Inflammatory macrophage treated with lipopolysaccharide for 1 hour (primary cell): ENCODE results near the gene TCEANC2.
A peak's percentile ranks its signal among the peaks of the same experiment; 100 is the strongest.

Source experiments
- DNase-seq, 2 donors: peaks; one replicate each; pipeline ENCODE4 v3.0.0-alpha.2; 2020 to 2022

TCEANC2 gene

GRCh38 chr1:54117815-54118563 is 64.6 kb downstream of the TCEANC2 start:
- no peak for DNase-seq

GRCh38 chr1:54118704-54119103 is 65.3 kb downstream of the TCEANC2 start:
- no peak for DNase-seq

- DNase-seq: no peak
Observed at GRCh38 chr1:54120018-54120697, 66.8 kb downstream of the TCEANC2 start.

GRCh38 chr1:54120698-54121481 is 67.5 kb downstream of the TCEANC2 start:
- no peak for DNase-seq

GRCh38 chr1:54121482-54122134 is 68.2 kb downstream of the TCEANC2 start:
- peak; percentile 39 to 49 for DNase-seq

- DNase-seq: no peak
Observed at GRCh38 chr1:54122135-54122751, 68.8 kb downstream of the TCEANC2 start.

GRCh38 chr1:54122992-54123391 is 69.6 kb downstream of the TCEANC2 start:
- DNase-seq: no peak

GRCh38 chr1:54124472-54124871 is 71.1 kb downstream of the TCEANC2 start:
- DNase-seq: no peak

GRCh38 chr1:54124906-54125305 is 71.5 kb downstream of the TCEANC2 start:
- no peak for DNase-seq

GRCh38 chr1:54125386-54126070 is 72.1 kb downstream of the TCEANC2 start:
- DNase-seq: peak in 1 of 2 donors; percentile 39

GRCh38 chr1:54126271-54126815 is 72.9 kb downstream of the TCEANC2 start:
- no peak for DNase-seq

GRCh38 chr1:54127594-54128300 is 74.3 kb downstream of the TCEANC2 start:
- no peak for DNase-seq

GRCh38 chr1:54129858-54130257 is 76.5 kb downstream of the TCEANC2 start:
- DNase-seq: no peak

GRCh38 chr1:54131419-54131818 is 78.0 kb downstream of the TCEANC2 start:
- no peak for DNase-seq

GRCh38 chr1:54132495-54132894 is 79.1 kb downstream of the TCEANC2 start:
- DNase-seq: no peak

- no peak for DNase-seq
Observed at GRCh38 chr1:54134295-54134694, 80.9 kb downstream of the TCEANC2 start.

- no peak for DNase-seq
Observed at GRCh38 chr1:54135436-54136120, 82.2 kb downstream of the TCEANC2 start.

- DNase-seq: no peak
Observed at GRCh38 chr1:54136269-54136896, 83.0 kb downstream of the TCEANC2 start.

GRCh38 chr1:54136963-54137533 is 83.6 kb downstream of the TCEANC2 start:
- no peak for DNase-seq
